Stimulated activated CD4-positive, alpha-beta T cell treated with anti-CD3 and anti-CD28 coated beads, Interleukin-12 subunit alpha, Interleukin-12 subunit beta, amount 100 ng/mL, for 24 hours (primary cell): ENCODE measurements around the gene GPR52.

Source experiments
- DNase-seq, 2 experiments: peaks; one replicate each; pipeline ENCODE4 v3.0.0-alpha.2; 2020; ENCODE audit warnings: low read depth in 2 of 2

The GPR52 gene

DNA sequence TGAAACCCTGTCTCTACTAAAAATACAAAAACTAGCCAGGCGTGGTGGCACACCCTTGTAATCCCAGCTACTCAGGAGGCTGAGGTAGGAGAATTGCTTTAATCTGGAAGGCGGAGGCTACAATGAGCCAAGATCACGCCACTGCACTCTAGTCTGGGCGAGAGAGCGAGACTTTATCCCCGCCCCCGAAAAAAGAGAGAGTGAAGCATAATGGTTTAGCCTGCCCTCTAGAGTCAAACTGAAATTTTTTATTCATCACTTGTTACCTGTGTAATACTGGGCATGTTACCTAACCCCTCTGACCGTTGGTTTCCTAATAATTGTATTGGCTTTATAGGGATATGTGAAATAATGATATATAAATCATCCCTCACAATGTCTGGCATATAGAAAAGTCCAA, 18.8 kb downstream of the GPR52 start:
- no peak for DNase-seq

DNA sequence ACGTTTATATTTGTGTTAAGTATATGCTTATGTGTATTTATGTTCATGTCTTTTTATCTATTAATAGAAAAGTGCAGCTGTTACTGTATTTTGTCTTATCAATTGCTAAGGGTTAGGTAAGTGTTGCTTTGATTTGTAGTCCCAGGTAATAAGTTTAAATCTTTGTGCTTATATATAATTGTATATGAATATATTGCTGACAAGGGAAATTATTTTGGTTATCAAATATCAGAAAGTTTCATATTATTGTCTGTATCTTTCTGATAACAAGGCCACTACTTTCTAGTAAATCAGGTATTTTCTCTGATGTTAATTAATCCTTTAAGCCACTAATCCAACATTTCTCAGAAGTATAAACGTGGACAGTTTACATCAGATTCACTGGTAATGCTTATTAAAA, 21.3 kb downstream of the GPR52 start:
- DNase-seq = no peak

DNA sequence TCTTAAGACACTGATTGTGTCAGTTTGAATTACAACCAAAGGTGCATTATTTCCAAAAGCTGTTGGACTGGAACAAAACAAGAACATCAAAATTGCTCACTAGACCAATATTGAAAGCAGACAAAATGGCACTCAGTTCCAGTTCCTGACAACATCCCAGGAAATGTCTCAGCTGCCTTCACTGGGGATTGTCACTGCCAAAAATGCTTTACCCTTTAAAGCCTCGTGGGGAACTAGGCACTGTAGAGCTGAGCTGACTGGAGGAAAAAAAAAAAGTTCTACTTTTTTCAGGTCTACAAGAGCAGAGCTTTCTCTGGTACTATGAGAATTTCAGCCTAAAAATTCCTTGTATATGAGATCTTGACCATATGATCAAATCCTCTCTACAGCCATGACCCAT, 21.9 kb downstream of the GPR52 start:
- no peak for DNase-seq

GRCh38 chr1:174479281-174479680, 31.5 kb downstream of the GPR52 start:
- no peak for DNase-seq

DNA sequence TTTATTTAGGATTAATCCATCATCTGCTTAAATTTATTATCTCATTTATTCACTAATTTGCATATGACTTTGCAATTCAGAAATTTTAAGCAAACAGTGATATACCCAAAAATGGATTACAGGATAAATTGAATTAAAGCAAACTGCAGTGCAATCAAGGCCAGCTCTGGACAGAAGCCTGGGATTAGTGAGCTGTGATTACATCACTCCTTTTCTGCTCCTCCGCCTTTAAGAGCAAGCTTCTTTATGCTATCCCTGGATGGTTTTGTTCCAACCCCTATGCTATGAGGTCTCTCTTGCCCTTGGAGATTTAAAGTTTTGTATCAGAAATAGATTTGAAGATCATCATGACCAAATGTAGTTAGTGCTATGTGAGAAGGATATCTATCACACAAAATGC, 32.6 kb downstream of the GPR52 start:
- no peak for DNase-seq

- DNase-seq = no peak
These were observed 43.8 kb downstream of the GPR52 start for GRCh38 chr1:174491606-174492005.

DNA sequence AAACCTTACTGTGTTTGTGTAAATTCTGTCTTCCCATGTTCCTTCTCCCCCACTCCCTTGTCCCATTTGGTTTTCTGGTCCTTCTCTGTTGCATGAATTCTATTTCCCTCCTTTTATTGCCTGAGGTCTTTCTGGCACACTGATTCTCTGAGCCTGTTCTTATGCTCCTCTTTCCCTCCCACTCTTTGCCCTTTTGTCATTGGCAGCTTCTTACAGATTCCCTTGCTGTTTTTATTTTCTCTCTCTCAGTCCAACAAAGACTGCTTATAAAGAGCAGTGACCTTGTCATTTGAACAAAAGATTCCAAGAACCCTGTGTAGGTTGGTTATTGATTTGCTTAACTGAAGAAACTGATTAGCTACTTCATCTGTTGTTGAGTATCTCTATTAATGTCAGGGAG, 49.7 kb downstream of the GPR52 start:
- no peak for DNase-seq
